ENCODE data around the gene SPAG16.

DNA sequence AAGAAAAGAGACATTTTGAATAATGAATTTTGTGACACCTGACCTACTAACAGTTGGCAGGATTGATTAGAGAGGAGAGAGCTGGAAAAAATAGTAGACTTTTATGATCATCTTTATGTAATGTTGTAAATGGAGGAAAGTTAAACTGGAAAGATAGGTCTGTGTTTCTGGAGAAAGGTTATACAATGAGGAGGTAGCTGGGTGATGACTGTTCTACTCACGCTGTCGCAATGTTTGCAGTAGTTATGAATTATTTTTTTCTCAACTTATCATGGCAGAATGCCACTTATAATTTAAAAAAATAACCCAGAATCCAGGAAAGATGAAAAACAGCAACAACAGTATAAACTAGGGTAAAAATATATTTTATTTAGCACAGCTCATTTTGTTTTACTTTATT lies 364.9 kb downstream of the SPAG16 start:
- TF ChIP-seq EZH2 (IDR thresholded peaks at IDR 0.05; ENCODE audit: low read length, unreplicated experiment), result no peak
- TF ChIP-seq, protein P1, sequence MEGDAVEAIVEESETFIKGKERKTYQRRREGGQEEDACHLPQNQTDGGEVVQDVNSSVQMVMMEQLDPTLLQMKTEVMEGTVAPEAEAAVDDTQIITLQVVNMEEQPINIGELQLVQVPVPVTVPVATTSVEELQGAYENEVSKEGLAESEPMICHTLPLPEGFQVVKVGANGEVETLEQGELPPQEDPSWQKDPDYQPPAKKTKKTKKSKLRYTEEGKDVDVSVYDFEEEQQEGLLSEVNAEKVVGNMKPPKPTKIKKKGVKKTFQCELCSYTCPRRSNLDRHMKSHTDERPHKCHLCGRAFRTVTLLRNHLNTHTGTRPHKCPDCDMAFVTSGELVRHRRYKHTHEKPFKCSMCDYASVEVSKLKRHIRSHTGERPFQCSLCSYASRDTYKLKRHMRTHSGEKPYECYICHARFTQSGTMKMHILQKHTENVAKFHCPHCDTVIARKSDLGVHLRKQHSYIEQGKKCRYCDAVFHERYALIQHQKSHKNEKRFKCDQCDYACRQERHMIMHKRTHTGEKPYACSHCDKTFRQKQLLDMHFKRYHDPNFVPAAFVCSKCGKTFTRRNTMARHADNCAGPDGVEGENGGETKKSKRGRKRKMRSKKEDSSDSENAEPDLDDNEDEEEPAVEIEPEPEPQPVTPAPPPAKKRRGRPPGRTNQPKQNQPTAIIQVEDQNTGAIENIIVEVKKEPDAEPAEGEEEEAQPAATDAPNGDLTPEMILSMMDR (conservative IDR thresholded peaks at IDR 0.05; ENCODE audit: low read depth, low read length), result no peak
